Stimulated activated naive CD4-positive, alpha-beta T cell (primary cell): Measurements from ENCODE around the gene TSHZ2.

ENCODE experiments used
- DNase-seq, 6 experiments: peaks; one replicate each; lab custom pipeline; 2025; lab: John Stamatoyannopoulos, UW

Gene TSHZ2

GRCh38 chr20:53281557-53282117 lies 309.5 kb downstream of the TSHZ2 start:
- DNase-seq = no peak

- DNase-seq = no peak
These were observed 310.2 kb downstream of the TSHZ2 start for GRCh38 chr20:53282217-53282955.

- DNase-seq = no peak
These were observed 310.9 kb downstream of the TSHZ2 start for GRCh38 chr20:53283011-53283410.

- DNase-seq = no peak
These were observed 311.4 kb downstream of the TSHZ2 start for GRCh38 chr20:53283597-53283996.

GRCh38 chr20:53284256-53284655 lies 312.1 kb downstream of the TSHZ2 start:
- no peak for DNase-seq

GRCh38 chr20:53284696-53285095 lies 312.5 kb downstream of the TSHZ2 start:
- no peak for DNase-seq

GRCh38 chr20:53287357-53288042 lies 315.3 kb downstream of the TSHZ2 start:
- DNase-seq = no peak

- no peak for DNase-seq
These were observed 319.4 kb downstream of the TSHZ2 start for GRCh38 chr20:53291548-53291947.

- DNase-seq = no peak
These were observed 320.2 kb downstream of the TSHZ2 start for GRCh38 chr20:53292347-53292746.

- DNase-seq = no peak
These were observed 322.6 kb downstream of the TSHZ2 start for GRCh38 chr20:53294804-53295203.

GRCh38 chr20:53296025-53296424 lies 323.9 kb downstream of the TSHZ2 start:
- no peak for DNase-seq

- DNase-seq = no peak
These were observed 324.4 kb downstream of the TSHZ2 start for GRCh38 chr20:53296451-53297153.

GRCh38 chr20:53297154-53297529 lies 325.0 kb downstream of the TSHZ2 start:
- no peak for DNase-seq

GRCh38 chr20:53298260-53298659 lies 326.1 kb downstream of the TSHZ2 start:
- no peak for DNase-seq

- DNase-seq = no peak
These were observed 326.8 kb downstream of the TSHZ2 start for GRCh38 chr20:53298911-53299310.

GRCh38 chr20:53299831-53300230 lies 327.7 kb downstream of the TSHZ2 start:
- no peak for DNase-seq

GRCh38 chr20:53301869-53302268 lies 329.7 kb downstream of the TSHZ2 start:
- no peak for DNase-seq

- DNase-seq = no peak
These were observed 330.7 kb downstream of the TSHZ2 start for GRCh38 chr20:53302695-53303412.

GRCh38 chr20:53303413-53303760 lies 331.2 kb downstream of the TSHZ2 start:
- DNase-seq = no peak

GRCh38 chr20:53304146-53304545 lies 332.0 kb downstream of the TSHZ2 start:
- no peak for DNase-seq

- no peak for DNase-seq
These were observed 334.1 kb downstream of the TSHZ2 start for GRCh38 chr20:53306192-53306805.
